H1 (cell line): Measurements from ENCODE around the gene ST8SIA4. TPM values are rescaled to one million over a fixed set of nuclear protein-coding genes. Genes with fewer than 3 reads are reported as not detected.

ENCODE experiments used
- GABPA ChIP-seq: IDR thresholded peaks from 2 replicates; pipeline ENCODE4 v1.6.1; 2011; ENCODE audit warnings: mild to moderate bottlenecking, low read length, moderate library complexity, borderline replicate concordance; ENCODE audit not compliant: insufficient read depth
- polyA plus RNA-seq, 7 experiments: library from polyadenylated mRNA; depleted of rRNA in 3 of 7; stranded (reverse) in 5 of 7; unstranded in 2 of 7; fragments of >200 nt in 5 of 7; fragments of 200-250 nt in 2 of 7; gene quantifications; 1 replicate in 5 of 7; 2 replicates in 1 of 7; 4 replicates in 1 of 7; pipeline versions ENCODE4 v1.2.1 to v1.2.3, GENCODE V29; 2011 to 2013; ENCODE audit warnings: missing spikeins in 2 of 7, mixed read lengths in 2 of 7
- total RNA-seq: library from RNA; stranded (reverse); fragmentation: NEBNext Ultra II Directional; extraction: Animal tissue kit (Norgen Biotek cat#: 25700); gene quantifications from 2 replicates; pipeline ENCODE4 v1.2.1, GENCODE V29; 2021

ST8SIA4 gene
- total and polyA plus RNA-seq, 2 of the 8 experiments (the other 6 are each of a cell fraction or from before 2014, with no cell fraction given): 0.08 to 0.50 TPM

- no peak for TF ChIP-seq GABPA
These were observed 114.7 kb downstream of the ST8SIA4 start (continued) for GRCh38 chr5:100788417-100788816.
